Spleen (tissue), 11 donors: Measurements from ENCODE around the gene SETSIP. TPM values are rescaled to one million over a fixed set of nuclear protein-coding genes. Genes with fewer than 3 reads are reported as not detected.

Experiments
- DNase-seq: peaks from one replicate; pipeline ENCODE4 v3.0.0-alpha.2; 2020
- H3K27ac ChIP-seq, 8 donors: fragments of 200-600 bp; sonication (generic) in 7 of 8; 1 replicate in 4 of 8; 2 replicates in 4 of 8; pipeline versions ENCODE4 v1.5.0 to v1.8.0; 2016 to 2021; ENCODE audit warnings: inconsistent platforms in 4 of 8, mild to moderate bottlenecking in 4 of 8, moderate library complexity in 1 of 8
- H3K27me3 ChIP-seq, 7 donors: fragments of 200-600 bp; sonication (generic) in 6 of 7; replicated peaks in 1 of 7; 1 replicate in 4 of 7; 2 replicates in 3 of 7; pipeline versions ENCODE4 v1.5.0 to v1.8.0; 2016 to 2021; ENCODE audit warnings: inconsistent platforms in 3 of 7, mild to moderate bottlenecking in 1 of 7
- H3K36me3 ChIP-seq, 6 donors: fragments of 200-600 bp; sonication (generic) in 5 of 6; 1 replicate in 4 of 6; 2 replicates in 2 of 6; pipeline versions ENCODE4 v1.5.0 to v1.8.0; 2016 to 2021; ENCODE audit warnings: inconsistent platforms in 2 of 6
- H3K4me1 ChIP-seq, 6 donors: fragments of 200-600 bp; sonication (generic) in 5 of 6; 1 replicate in 3 of 6; 2 replicates in 3 of 6; pipeline versions ENCODE4 v1.5.0 to v1.8.0; 2016 to 2021; ENCODE audit warnings: inconsistent platforms in 3 of 6
- H3K4me3 ChIP-seq, 8 donors: fragments of 200-600 bp; sonication (generic) in 7 of 8; 1 replicate in 4 of 8; 2 replicates in 4 of 8; pipeline versions ENCODE4 v1.5.0 to v1.8.0; 2016 to 2021; ENCODE audit warnings: inconsistent platforms in 4 of 8, mild to moderate bottlenecking in 4 of 8, moderate library complexity in 2 of 8
- H3K9me3 ChIP-seq, 8 donors: fragments of 200-600 bp; sonication (generic) in 7 of 8; 1 replicate in 4 of 8; 2 replicates in 4 of 8; pipeline versions ENCODE4 v1.5.0 to v1.8.0; 2016 to 2021; ENCODE audit warnings: inconsistent platforms in 4 of 8
- POLR2A ChIP-seq, 3 donors: fragments of 450-650 bp; IDR thresholded peaks; one replicate each; pipeline ENCODE4 v1.5.1; 2017; ENCODE audit warnings: antibody characterized with exemption in 3 of 3, mild to moderate bottlenecking in 1 of 3
- POLR2AphosphoS5 ChIP-seq, 3 donors: sonication (generic); formaldehyde crosslinking; IDR thresholded peaks; one replicate each; pipeline ENCODE4 v1.5.1; 2017; ENCODE audit warnings: antibody characterized with exemption in 3 of 3
- WGBS, 5 donors: extraction: QIAGEN DNeasy Blood & Tissue Kit in 3 of 5; methylation state at CpG; one replicate each; pipeline versions ENCODE4 v1.1.5 to v1.1.7; 2013 to 2018; 5-methylcytosine and 5-hydroxymethylcytosine counted together
- intact Hi-C: fragments of 100-400 bp; cut with DNase I; formaldehyde crosslinking; loops from one replicate; pipeline ENCODE4 v1.15.0; 2023; ENCODE audit warnings: low total_unique reads
- polyA plus RNA-seq, 3 donors: library from polyadenylated mRNA; stranded (reverse); fragments of 200-250 nt; gene quantifications; one replicate each; pipeline ENCODE4 v1.2.1, GENCODE V29; 2013
- total RNA-seq, 7 donors: library from RNA; depleted of rRNA in 3 of 7; stranded (reverse); fragments of >200 nt in 3 of 7; fragmentation: NEBNext Ultra II Directional in 4 of 7; extraction: Animal tissue kit (Norgen Biotek cat#: 25700) in 4 of 7; gene quantifications; one replicate each; pipeline versions ENCODE4 v1.1.0 to v1.2.1, GENCODE V29; 2016 to 2021
- TF ChIP-seq, protein P1 (sequence below), 11 experiments: fragments of 200-600 bp in 7 of 11; fragments of 450-650 bp in 4 of 11; sonication (generic) in 4 of 11; IDR thresholded peaks in 8 of 11; conservative IDR thresholded peaks in 3 of 11; 1 replicate in 7 of 11; 2 replicates in 4 of 11; pipeline versions ENCODE4 v1.4.0 to v1.8.0; 2016 to 2021; ENCODE audit warnings: antibody characterized with exemption in 11 of 11, inconsistent platforms in 4 of 11, mild to moderate bottlenecking in 1 of 11
- donor health status: healthy with polysubstance abuse.
- donor health status: DM: no; HTN: no; CAD: no; lungs with moderate emphysema.
- donor health status: DM: no; HTN: no; CAD: no.
- donor health status: Bipolar disorder and iron deficiency.
- donor health status: healthy.
- donor health status: DM: no; HTN: no; CAD: no.
- donor health status: DM: yes; HTN: yes; CAD: no.

SETSIP gene
- total and polyA plus RNA-seq, 10 donors: 0.15 TPM; not detected in 9

DNA sequence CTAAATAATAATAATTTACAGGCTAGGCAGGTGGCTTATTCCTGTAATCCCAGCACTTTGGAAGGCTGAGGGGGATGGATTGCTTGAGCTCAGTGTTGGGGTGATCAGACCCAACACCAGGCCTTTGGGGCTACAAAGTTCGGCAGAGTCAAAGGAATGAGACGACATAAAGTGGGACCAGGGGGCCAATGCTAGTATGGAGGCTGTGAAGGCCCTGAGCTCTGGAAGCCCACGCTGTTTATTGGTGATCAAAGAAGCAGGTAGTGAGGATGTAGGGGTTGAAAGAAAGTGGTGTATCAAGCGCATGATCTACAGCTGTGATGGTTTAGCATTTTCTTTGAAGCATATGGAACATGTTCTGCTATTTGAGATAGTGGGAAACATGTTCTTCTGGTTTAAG, 10.5 kb upstream of the SETSIP start:
- Histone ChIP-seq H3K27ac (no peak overlapping the region), H3K9me3 (peaks cover 0 to 35% (median 27%) of the 10 kb centered on the region in 8 donors), H3K4me1 (peaks cover 0 to 14% (median 6%) of the 10 kb centered on the region in 6 donors), H3K4me3 (no peak overlapping the region), H3K36me3 (peaks cover 0 to 24% (median 0%) of the 10 kb centered on the region in 6 donors), H3K27me3 (no peaks in the 10 kb centered on the region)
- TF ChIP-seq, protein P1, sequence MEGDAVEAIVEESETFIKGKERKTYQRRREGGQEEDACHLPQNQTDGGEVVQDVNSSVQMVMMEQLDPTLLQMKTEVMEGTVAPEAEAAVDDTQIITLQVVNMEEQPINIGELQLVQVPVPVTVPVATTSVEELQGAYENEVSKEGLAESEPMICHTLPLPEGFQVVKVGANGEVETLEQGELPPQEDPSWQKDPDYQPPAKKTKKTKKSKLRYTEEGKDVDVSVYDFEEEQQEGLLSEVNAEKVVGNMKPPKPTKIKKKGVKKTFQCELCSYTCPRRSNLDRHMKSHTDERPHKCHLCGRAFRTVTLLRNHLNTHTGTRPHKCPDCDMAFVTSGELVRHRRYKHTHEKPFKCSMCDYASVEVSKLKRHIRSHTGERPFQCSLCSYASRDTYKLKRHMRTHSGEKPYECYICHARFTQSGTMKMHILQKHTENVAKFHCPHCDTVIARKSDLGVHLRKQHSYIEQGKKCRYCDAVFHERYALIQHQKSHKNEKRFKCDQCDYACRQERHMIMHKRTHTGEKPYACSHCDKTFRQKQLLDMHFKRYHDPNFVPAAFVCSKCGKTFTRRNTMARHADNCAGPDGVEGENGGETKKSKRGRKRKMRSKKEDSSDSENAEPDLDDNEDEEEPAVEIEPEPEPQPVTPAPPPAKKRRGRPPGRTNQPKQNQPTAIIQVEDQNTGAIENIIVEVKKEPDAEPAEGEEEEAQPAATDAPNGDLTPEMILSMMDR (IDR thresholded peaks at IDR 0.05 in 8 of 11, conservative IDR thresholded peaks at IDR 0.05 in 3 of 11): no peak
- no peak for TF ChIP-seq POLR2A (IDR thresholded peaks at IDR 0.05)
- no peak for TF ChIP-seq POLR2AphosphoS5 (IDR thresholded peaks at IDR 0.05)
- no peak for DNase-seq
- 93 to 99% (median 95%) methylated on average over 4 of the region's 4 CpGs for WGBS, 5 donors
- intact Hi-C loops: no loop called here

DNA sequence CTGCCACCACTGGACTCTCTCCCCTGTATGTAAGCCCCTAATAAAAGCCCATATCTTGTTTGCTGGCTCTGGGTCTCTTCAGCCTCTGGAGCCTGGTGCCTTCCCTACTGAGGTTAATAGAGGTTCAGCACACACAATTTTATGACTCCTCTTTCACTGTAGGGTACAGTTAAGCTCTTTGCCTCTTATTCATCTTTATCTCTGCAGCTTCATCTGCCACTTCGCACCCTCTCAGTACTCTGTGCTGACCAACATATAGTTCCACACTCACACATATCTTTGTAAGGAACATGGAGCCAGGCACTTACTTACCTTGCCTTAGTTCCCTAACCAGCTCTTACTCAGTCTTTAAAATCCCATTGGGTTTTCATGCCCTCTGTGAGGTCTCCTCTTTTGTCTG, 9.4 kb upstream of the SETSIP start:
- 94 to 100% (median 97%) methylated on average over 1 of the region's 1 CpG for WGBS, 5 donors
- intact Hi-C loops: no loop called here
- Histone ChIP-seq H3K9me3 (peaks cover 0 to 35% (median 27%) of the 10 kb centered on the region in 8 donors), H3K27ac (no peak overlapping the region), H3K27me3 (no peaks in the 10 kb centered on the region), H3K36me3 (peaks cover 0 to 24% (median 0%) of the 10 kb centered on the region in 6 donors), H3K4me1 (peaks cover 0 to 19% (median 6%) of the 10 kb centered on the region in 6 donors), H3K4me3 (no peak overlapping the region)
- TF ChIP-seq POLR2A (IDR thresholded peaks at IDR 0.05) (no peak), POLR2AphosphoS5 (IDR thresholded peaks at IDR 0.05) (no peak)
- DNase-seq: no peak

DNA sequence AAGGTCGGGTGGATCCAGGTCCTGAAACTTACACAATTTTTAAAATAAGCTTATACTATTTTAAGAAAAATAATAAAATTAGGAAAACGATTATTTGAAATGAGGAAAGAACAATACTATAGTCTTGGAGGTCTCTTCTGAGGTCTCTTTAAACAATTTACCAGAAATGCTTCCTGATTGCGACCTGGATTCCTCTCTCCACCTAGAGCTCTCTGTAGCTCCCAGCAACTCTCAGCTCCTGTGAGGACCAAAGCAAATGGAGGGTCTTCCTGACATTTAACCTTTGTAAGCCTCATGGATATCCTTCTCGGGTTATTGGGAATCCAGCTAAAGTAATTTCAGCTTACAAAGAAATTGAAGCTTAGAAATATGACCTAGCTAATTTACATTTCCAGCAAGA, 5.8 kb upstream of the SETSIP start:
- Histone ChIP-seq H3K9me3 (peaks cover 0 to 20% (median 14%) of the 10 kb centered on the region in 8 donors), H3K27me3 (no peaks in the 10 kb centered on the region), H3K4me3 (peak overlapping the region; percentile 59 to 83 (median 70)), H3K27ac (peak overlapping the region in 5 of 8 donors; percentile 61 to 83 (median 81)), H3K36me3 (peaks cover 0 to 14% (median 0%) of the 10 kb centered on the region in 6 donors), H3K4me1 (peaks cover 0 to 20% (median 6%) of the 10 kb centered on the region in 6 donors)
- WGBS, 5 donors: 26 to 34% (median 30%) methylated on average over 4 of the region's 4 CpGs
- intact Hi-C loops: no loop called here
- DNase-seq: no peak
- no peak for TF ChIP-seq POLR2A (IDR thresholded peaks at IDR 0.05)
- TF ChIP-seq, protein P1 (IDR thresholded peaks at IDR 0.05 in 8 of 11, conservative IDR thresholded peaks at IDR 0.05 in 3 of 11): no peak
- no peak for TF ChIP-seq POLR2AphosphoS5 (IDR thresholded peaks at IDR 0.05)

DNA sequence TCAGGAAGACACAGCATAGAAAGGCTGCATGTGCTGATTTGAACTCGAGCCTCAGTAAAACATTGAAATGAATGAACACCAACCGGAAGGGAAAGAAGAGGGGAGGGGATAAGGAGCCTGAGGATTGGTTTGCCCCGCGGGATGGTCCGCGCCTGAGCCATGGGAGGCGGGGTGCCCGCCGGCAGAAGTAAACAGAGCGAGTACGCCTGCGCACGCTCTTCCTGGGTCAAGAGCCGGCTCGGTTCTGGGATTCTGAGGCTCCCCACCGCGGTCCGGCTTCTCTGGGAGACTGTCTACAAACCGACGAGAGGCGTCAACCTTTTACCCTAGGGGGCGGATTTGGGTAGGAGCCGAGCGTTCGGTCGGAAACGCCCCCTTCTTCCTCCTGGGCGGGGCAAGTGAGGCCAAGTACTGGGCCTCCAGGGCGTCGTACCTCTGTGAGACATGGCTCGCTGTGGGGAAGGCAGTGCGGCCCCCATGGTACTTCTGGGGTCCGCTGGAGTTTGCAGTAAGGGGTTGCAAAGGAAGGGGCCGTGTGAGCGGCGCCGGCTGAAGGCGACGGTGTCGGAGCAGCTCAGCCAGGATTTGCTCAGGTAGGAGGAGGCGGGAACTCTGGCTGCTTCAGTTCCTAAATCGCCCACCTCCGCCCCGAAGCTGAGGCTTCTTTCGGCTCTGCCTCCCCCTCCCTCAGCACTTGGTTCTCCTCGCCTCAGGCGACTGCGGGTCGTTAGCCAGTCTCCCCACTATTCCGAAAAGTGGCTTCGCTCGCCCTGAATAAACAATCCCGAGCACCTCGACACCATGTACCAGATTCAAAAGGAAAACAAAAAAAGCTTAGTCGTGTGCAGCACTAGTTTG, 5.1 kb upstream of the SETSIP start, which contains the start of gene BTBD8:
BTBD8 (plus strand) TSS at position 218 of the 858 bp plus-strand sequence; CDS start at position 445, 227 bp downstream.
- no peaks in the 10 kb centered on the region for H3K27me3 ChIP-seq
- peaks cover 0 to 13% (median 8%) of the 10 kb centered on the region in 8 donors for H3K9me3 ChIP-seq
- TF ChIP-seq POLR2A (IDR thresholded peaks at IDR 0.05): peak in 1 of 3 donors; percentile 19
- TF ChIP-seq, protein P1 (IDR thresholded peaks at IDR 0.05 in 8 of 11, conservative IDR thresholded peaks at IDR 0.05 in 3 of 11): peak in 4 of 11 experiments; percentile 22 to 38 (median 30)
- TF ChIP-seq POLR2AphosphoS5 (IDR thresholded peaks at IDR 0.05): peak in 2 of 3 donors; percentile 83 to 84
- peak; percentile 95 for DNase-seq
- peaks cover 0 to 20% (median 6%) of the 10 kb centered on the region in 6 donors for H3K4me1 ChIP-seq
- peak within 1 kb of the TSS; percentile 59 to 83 (median 70) for H3K4me3 ChIP-seq
- intact Hi-C loops: no loop called here
- H3K27ac ChIP-seq: peak within 1 kb of the TSS; percentile 61 to 83 (median 74)
- 0 to 1% (median 0%) methylated on average over 51 to 55 of the region's 55 CpGs for WGBS, 5 donors
- peaks cover 0 to 7% (median 0%) of the 10 kb centered on the region in 6 donors for H3K36me3 ChIP-seq
